Stimulated activated memory B cell treated with anti-CD40 and anti-IgM and Interleukin-4, amounts not matched to agents 10 μg/mL and 1 μg/mL and 100 μg/mL, for 72 hours (primary cell): ENCODE results near the gene SLITRK5.
A peak's percentile ranks its signal among the peaks of the same experiment; 100 is the strongest.

Source experiments
- ATAC-seq: fragments of 150-1000 bp; cut with Tn5 transposase; 2 replicates; pipeline ENCODE4 v1.10.0; 2021
- H3K27ac Mint-ChIP-seq: one replicate; pipeline ENCODE4 v1.8.0; 2022; ENCODE audit warnings: mild to moderate bottlenecking, mixed read lengths
- H3K27me3 Mint-ChIP-seq: one replicate; pipeline ENCODE4 v1.8.0; 2022; ENCODE audit warnings: mixed read lengths
- H3K36me3 Mint-ChIP-seq: one replicate; pipeline ENCODE4 v1.8.0; 2022; ENCODE audit warnings: mixed read lengths
- H3K4me1 Mint-ChIP-seq: one replicate; pipeline ENCODE4 v1.8.0; 2022; ENCODE audit warnings: mixed read lengths
- H3K4me3 Mint-ChIP-seq: one replicate; pipeline ENCODE4 v1.8.0; 2022; ENCODE audit warnings: mild to moderate bottlenecking, moderate library complexity, mixed read lengths
- H3K9me3 Mint-ChIP-seq: one replicate; pipeline ENCODE4 v1.8.0; 2022; ENCODE audit warnings: mixed read lengths

SLITRK5 gene, protein sequence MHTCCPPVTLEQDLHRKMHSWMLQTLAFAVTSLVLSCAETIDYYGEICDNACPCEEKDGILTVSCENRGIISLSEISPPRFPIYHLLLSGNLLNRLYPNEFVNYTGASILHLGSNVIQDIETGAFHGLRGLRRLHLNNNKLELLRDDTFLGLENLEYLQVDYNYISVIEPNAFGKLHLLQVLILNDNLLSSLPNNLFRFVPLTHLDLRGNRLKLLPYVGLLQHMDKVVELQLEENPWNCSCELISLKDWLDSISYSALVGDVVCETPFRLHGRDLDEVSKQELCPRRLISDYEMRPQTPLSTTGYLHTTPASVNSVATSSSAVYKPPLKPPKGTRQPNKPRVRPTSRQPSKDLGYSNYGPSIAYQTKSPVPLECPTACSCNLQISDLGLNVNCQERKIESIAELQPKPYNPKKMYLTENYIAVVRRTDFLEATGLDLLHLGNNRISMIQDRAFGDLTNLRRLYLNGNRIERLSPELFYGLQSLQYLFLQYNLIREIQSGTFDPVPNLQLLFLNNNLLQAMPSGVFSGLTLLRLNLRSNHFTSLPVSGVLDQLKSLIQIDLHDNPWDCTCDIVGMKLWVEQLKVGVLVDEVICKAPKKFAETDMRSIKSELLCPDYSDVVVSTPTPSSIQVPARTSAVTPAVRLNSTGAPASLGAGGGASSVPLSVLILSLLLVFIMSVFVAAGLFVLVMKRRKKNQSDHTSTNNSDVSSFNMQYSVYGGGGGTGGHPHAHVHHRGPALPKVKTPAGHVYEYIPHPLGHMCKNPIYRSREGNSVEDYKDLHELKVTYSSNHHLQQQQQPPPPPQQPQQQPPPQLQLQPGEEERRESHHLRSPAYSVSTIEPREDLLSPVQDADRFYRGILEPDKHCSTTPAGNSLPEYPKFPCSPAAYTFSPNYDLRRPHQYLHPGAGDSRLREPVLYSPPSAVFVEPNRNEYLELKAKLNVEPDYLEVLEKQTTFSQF

GRCh38 chr13:87671031-87671752 is at the start of gene SLITRK5:
Gene SLITRK5 (plus strand): TSS chr13:87671371. CDS start chr13:87675389, 4,018 bp downstream.
- Mint-ChIP-seq H3K27me3 (peaks cover 41% of the 10 kb centered on the region), H3K27ac (no peak within 1 kb of the TSS), H3K9me3 (peaks cover 6% of the 10 kb centered on the region), H3K4me1 (peaks cover 9% of the 10 kb centered on the region), H3K4me3 (peak within 1 kb of the TSS; percentile 51), H3K36me3 (no peaks in the 10 kb centered on the region)
- peak; percentile 67 for ATAC-seq

GRCh38 chr13:87622971-87623370 is 48.2 kb upstream of the SLITRK5 start:
- Mint-ChIP-seq H3K4me3 (no peak overlapping the region), H3K36me3 (no peaks in the 10 kb centered on the region), H3K27ac (no peak overlapping the region), H3K27me3 (no peaks in the 10 kb centered on the region), H3K9me3 (peaks cover 3% of the 10 kb centered on the region), H3K4me1 (no peaks in the 10 kb centered on the region)
- no peak for ATAC-seq

GRCh38 chr13:87656306-87656705 is 14.9 kb upstream of the SLITRK5 start:
- ATAC-seq, result no peak
- H3K27me3 Mint-ChIP-seq, result no peaks in the 10 kb centered on the region
- H3K9me3 Mint-ChIP-seq, result peaks cover 2% of the 10 kb centered on the region

DNA sequence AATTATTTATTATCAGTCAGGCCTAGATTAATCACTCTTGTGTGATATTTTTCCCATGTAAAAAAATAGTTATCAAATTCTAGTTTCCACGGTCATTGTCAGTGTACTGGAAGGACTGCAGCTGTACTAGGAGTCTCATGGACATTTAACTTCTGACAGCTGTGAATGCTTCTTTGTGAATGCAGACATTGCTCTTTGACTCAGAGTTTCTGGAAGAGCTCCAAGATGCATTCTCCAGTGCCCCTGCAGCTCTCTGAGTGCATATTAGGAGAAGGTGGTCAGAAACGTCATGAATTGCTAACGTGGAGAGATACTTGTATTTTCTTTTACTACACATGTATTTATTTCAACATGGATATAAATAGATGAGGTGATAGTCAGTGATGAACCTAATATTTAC is 9.7 kb upstream of the SLITRK5 start:
- no peaks in the 10 kb centered on the region for H3K27me3 Mint-ChIP-seq
- no peak overlapping the region for H3K27ac Mint-ChIP-seq
- H3K9me3 Mint-ChIP-seq, result peaks cover 2% of the 10 kb centered on the region
- no peaks in the 10 kb centered on the region for H3K4me1 Mint-ChIP-seq
- no peaks in the 10 kb centered on the region for H3K36me3 Mint-ChIP-seq
- no peak for ATAC-seq
- H3K4me3 Mint-ChIP-seq, result no peak overlapping the region

More at GRCh38 chr13:87656306-87656705, 14.9 kb upstream of the SLITRK5 start:
- Mint-ChIP-seq H3K4me3 (no peak overlapping the region), H3K36me3 (no peaks in the 10 kb centered on the region), H3K4me1 (no peaks in the 10 kb centered on the region), H3K27ac (no peak overlapping the region)

- ATAC-seq, result no peak
- no peak overlapping the region for H3K4me3 Mint-ChIP-seq
- peaks cover 13% of the 10 kb centered on the region for H3K27me3 Mint-ChIP-seq
- no peak overlapping the region for H3K27ac Mint-ChIP-seq
- H3K4me1 Mint-ChIP-seq, result peaks cover 9% of the 10 kb centered on the region
- no peaks in the 10 kb centered on the region for H3K36me3 Mint-ChIP-seq
- H3K9me3 Mint-ChIP-seq, result peaks cover 3% of the 10 kb centered on the region
These were observed 4.3 kb upstream of the SLITRK5 start for GRCh38 chr13:87666831-87667230.

DNA sequence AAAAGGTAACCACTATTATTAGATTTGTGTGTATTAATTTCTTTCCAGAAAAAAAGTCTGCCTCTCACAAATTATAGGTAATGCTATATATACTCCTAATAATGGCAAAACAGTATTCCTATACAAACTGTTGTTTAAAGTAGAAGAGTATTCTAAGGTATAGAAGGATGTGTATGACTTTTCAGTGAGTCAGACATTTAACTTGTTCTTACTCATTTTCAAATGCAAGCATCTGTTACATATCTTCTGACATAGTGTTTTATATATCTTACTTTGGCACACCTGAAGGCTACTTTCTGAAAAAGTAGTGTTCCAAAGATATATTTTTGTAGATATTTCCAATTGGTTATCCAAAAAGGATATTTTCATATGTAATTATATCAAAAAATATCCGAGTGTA is 3.5 kb upstream of the SLITRK5 start:
- Mint-ChIP-seq H3K4me1 (peaks cover 9% of the 10 kb centered on the region), H3K9me3 (peaks cover 5% of the 10 kb centered on the region)

DNA sequence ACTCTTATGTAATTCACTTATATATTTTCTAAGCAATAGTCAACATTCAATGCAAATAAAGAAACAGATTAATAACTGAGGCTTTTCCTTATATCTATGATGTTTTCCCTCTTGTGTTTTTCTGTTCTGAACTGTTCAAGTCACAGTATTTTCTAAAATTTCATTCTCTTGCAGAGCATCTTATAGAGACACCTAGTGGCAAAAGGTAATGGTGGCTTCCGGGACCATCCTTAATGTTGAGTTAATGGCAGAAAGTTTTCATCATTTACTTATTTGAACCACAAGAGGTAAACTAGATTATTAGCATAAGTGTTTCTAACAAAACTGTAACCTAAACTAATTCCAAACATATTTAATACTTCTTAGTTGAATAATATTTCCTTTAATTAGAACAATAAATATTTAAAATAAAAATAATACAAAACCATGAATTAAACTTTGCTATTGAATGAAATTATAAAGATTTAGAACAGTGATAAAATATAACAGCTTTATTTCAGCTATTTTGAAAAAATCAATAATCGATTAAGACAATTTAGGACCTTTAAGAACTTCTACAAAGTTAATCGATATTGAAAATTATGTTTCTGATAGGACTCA is 1.7 kb upstream of the SLITRK5 start:
- H3K9me3 Mint-ChIP-seq, result peaks cover 6% of the 10 kb centered on the region
- H3K4me1 Mint-ChIP-seq, result peaks cover 9% of the 10 kb centered on the region
- H3K27ac Mint-ChIP-seq, result no peak overlapping the region
- peaks cover 37% of the 10 kb centered on the region for H3K27me3 Mint-ChIP-seq
- ATAC-seq, result no peak
- H3K36me3 Mint-ChIP-seq, result no peaks in the 10 kb centered on the region
- H3K4me3 Mint-ChIP-seq, result no peak overlapping the region

More for the DNA sequence above, 3.5 kb upstream of the SLITRK5 start:
- no peak for ATAC-seq
- Mint-ChIP-seq H3K36me3 (no peaks in the 10 kb centered on the region), H3K27ac (no peak overlapping the region), H3K27me3 (peaks cover 20% of the 10 kb centered on the region), H3K4me3 (no peak overlapping the region)

GRCh38 chr13:87671753-87672605 is 808 bp downstream of the SLITRK5 start:
- Mint-ChIP-seq H3K9me3 (peaks cover 3% of the 10 kb centered on the region), H3K27ac (no peak overlapping the region), H3K4me1 (peaks cover 9% of the 10 kb centered on the region), H3K4me3 (peak overlapping the region; percentile 51), H3K36me3 (no peaks in the 10 kb centered on the region), H3K27me3 (peaks cover 49% of the 10 kb centered on the region)
- ATAC-seq, result no peak

GRCh38 chr13:87674247-87674738 is 3.1 kb downstream of the SLITRK5 start:
- peaks cover 3% of the 10 kb centered on the region for H3K9me3 Mint-ChIP-seq
- no peak overlapping the region for H3K4me3 Mint-ChIP-seq
- no peak overlapping the region for H3K27ac Mint-ChIP-seq
- H3K27me3 Mint-ChIP-seq, result peaks cover 65% of the 10 kb centered on the region
- no peak for ATAC-seq
- peaks cover 9% of the 10 kb centered on the region for H3K4me1 Mint-ChIP-seq
- H3K36me3 Mint-ChIP-seq, result no peaks in the 10 kb centered on the region

- Mint-ChIP-seq H3K4me3 (no peak overlapping the region), H3K4me1 (peaks cover 8% of the 10 kb centered on the region), H3K27ac (no peak overlapping the region), H3K9me3 (peaks cover 3% of the 10 kb centered on the region), H3K27me3 (peaks cover 62% of the 10 kb centered on the region), H3K36me3 (no peaks in the 10 kb centered on the region)
- no peak for ATAC-seq
These were observed 4.7 kb downstream of the SLITRK5 start for GRCh38 chr13:87675851-87676250.

GRCh38 chr13:87676254-87677042 is 5.3 kb downstream of the SLITRK5 start:
- Mint-ChIP-seq H3K27ac (no peak overlapping the region), H3K27me3 (peaks cover 56% of the 10 kb centered on the region)

DNA sequence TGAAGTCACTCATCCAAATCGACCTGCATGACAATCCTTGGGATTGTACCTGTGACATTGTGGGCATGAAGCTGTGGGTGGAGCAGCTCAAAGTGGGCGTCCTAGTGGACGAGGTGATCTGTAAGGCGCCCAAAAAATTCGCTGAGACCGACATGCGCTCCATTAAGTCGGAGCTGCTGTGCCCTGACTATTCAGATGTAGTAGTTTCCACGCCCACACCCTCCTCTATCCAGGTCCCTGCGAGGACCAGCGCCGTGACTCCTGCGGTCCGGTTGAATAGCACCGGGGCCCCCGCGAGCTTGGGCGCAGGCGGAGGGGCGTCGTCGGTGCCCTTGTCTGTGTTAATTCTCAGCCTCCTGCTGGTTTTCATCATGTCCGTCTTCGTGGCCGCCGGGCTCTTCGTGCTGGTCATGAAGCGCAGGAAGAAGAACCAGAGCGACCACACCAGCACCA is 5.9 kb downstream of the SLITRK5 start:
- H3K27ac Mint-ChIP-seq, result no peak overlapping the region
- peaks cover 3% of the 10 kb centered on the region for H3K9me3 Mint-ChIP-seq
- no peak overlapping the region for H3K4me3 Mint-ChIP-seq
- no peaks in the 10 kb centered on the region for H3K36me3 Mint-ChIP-seq
- H3K4me1 Mint-ChIP-seq, result no peaks in the 10 kb centered on the region
- no peak for ATAC-seq
- H3K27me3 Mint-ChIP-seq, result peaks cover 51% of the 10 kb centered on the region

More at GRCh38 chr13:87676254-87677042, 5.3 kb downstream of the SLITRK5 start:
- peaks cover 2% of the 10 kb centered on the region for H3K4me1 Mint-ChIP-seq
- H3K36me3 Mint-ChIP-seq, result no peaks in the 10 kb centered on the region
- ATAC-seq, result no peak
- no peak overlapping the region for H3K4me3 Mint-ChIP-seq
- peaks cover 3% of the 10 kb centered on the region for H3K9me3 Mint-ChIP-seq
